ENCODE results near the gene UBA7. TPM values are rescaled to one million over a fixed set of nuclear protein-coding genes. Genes with fewer than 3 reads are reported as not detected.

The UBA7 gene
- total RNA-seq, 6 donors from 2014 or later = 58.8 to 330 (median 118) TPM

DNA sequence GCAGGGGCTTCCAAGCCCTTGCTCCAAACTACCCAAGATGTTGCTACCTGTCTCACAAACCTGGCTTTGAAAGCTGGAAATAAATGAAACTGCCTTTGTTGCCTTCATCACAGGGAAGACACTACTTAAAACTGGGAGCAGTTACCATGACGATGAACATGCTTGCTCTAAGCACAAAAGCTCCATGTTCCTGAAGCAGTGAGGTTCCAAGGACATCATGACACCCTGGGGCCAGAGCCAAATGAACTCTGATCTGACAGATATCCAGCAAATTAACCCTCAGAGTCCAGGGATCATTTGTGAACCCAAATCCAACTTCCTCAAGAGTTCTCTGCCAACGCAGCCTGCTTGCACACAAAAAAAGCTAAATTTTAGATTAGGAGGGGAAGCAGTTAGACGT is 31.9 kb upstream of the UBA7 start:
- no peaks in the 10 kb centered on the region for H3K4me1 ChIP-seq
- no peak overlapping the region for H3K27ac ChIP-seq

DNA sequence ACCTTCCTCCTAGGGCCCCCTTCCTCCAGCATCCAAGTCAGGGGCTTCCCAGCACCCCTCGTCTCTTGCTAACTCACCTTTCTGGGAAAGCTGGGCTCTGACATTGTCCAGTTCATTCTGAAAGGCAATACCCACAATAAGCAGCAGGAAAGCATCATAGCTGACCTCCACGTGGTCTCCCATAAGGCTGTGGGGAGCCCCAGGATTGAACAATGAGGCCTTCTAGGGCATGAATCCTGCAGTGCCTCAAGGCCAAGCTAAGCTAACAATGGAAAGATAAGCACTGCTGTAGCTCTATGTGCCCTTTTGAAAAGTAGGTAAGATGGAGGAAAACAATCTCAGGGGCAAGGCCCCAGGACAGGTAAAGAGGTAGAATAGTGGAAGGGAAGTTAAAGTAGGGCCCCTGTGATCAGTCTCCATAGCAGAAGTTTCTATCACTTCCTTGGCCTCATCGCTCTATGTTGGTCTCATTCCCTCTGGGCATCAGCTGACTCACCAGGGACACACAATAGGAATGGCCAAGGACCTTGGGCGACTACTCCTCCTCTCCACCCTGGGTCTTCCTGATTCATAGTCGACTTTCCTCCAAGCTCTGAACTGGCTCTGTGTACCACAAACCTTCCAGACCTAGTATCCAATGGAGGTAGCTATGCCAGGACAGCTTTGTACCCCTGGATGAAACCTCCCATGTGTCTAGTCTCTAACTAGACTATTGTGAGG is 30.9 kb upstream of the UBA7 start:
- DNase-seq = no peak
- 84 to 94% methylated on average over 5 of the region's 5 CpGs for WGBS, 2 donors
- no peak overlapping the region for H3K27ac ChIP-seq
- no peaks in the 10 kb centered on the region for H3K36me3 ChIP-seq
- peaks cover 0 to 6% (median under 1%) of the 10 kb centered on the region in 4 donors for H3K4me1 ChIP-seq
- TF ChIP-seq, protein P1, sequence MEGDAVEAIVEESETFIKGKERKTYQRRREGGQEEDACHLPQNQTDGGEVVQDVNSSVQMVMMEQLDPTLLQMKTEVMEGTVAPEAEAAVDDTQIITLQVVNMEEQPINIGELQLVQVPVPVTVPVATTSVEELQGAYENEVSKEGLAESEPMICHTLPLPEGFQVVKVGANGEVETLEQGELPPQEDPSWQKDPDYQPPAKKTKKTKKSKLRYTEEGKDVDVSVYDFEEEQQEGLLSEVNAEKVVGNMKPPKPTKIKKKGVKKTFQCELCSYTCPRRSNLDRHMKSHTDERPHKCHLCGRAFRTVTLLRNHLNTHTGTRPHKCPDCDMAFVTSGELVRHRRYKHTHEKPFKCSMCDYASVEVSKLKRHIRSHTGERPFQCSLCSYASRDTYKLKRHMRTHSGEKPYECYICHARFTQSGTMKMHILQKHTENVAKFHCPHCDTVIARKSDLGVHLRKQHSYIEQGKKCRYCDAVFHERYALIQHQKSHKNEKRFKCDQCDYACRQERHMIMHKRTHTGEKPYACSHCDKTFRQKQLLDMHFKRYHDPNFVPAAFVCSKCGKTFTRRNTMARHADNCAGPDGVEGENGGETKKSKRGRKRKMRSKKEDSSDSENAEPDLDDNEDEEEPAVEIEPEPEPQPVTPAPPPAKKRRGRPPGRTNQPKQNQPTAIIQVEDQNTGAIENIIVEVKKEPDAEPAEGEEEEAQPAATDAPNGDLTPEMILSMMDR (IDR thresholded peaks at IDR 0.05) = no peak
- TF ChIP-seq POLR2A (IDR thresholded peaks at IDR 0.05) (no peak), EP300 (IDR thresholded peaks at IDR 0.05) (no peak), POLR2AphosphoS5 (IDR thresholded peaks at IDR 0.05) (no peak)
- ATAC-seq (ENCODE audit: low FRiP score in 2 of 2) = no peak
- no peaks in the 10 kb centered on the region for H3K27me3 ChIP-seq
- H3K9me3 ChIP-seq = no peaks in the 10 kb centered on the region
- H3K4me3 ChIP-seq = no peak overlapping the region

More for the DNA sequence above, 31.9 kb upstream of the UBA7 start:
- ATAC-seq (ENCODE audit: low FRiP score in 2 of 2) (no peak), DNase-seq (no peak)
- H3K9me3 ChIP-seq = no peaks in the 10 kb centered on the region
- TF ChIP-seq, protein P1 (IDR thresholded peaks at IDR 0.05) = no peak
- TF ChIP-seq POLR2A (IDR thresholded peaks at IDR 0.05) (no peak), POLR2AphosphoS5 (IDR thresholded peaks at IDR 0.05) (no peak), EP300 (IDR thresholded peaks at IDR 0.05) (no peak)
- 92 to 93% methylated on average over 3 of the region's 3 CpGs for WGBS, 2 donors
- no peaks in the 10 kb centered on the region for H3K27me3 ChIP-seq
- no peak overlapping the region for H3K4me3 ChIP-seq
- H3K36me3 ChIP-seq = no peaks in the 10 kb centered on the region

DNA sequence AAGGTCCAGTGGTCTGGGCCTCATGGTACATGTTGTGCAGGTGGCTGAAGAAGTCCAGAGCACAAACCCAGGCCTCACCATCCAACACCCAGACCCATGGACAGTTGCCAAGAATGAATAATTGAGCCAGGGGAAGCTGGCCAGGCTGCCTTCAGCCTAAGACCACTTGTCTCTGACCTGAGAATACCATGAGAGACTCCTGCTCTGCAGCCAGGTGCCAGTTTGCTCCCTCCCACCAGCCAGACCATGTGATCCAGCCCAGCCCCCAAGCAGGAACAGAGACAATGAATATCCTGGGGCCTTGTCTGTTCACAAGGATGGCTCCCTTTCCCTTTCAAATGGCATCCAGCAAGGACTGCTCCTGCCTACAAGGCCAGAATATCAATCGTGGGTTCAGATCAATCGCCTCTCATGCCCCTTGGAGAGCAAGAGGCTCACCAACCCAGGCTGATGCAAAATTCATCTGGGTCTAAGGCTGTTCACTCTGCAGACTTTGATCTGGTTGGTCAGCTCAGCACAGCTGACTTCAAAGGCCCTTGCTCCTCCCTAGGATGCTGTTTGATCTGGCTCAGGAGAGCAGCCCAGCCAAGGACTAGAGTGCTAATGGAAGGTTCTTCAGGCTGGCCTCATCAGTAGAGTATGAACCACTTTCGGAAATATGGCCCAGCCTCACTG is 29.2 kb upstream of the UBA7 start:
- TF ChIP-seq, protein P1 (IDR thresholded peaks at IDR 0.05) = no peak
- no peak for TF ChIP-seq POLR2A (IDR thresholded peaks at IDR 0.05)
- no peaks in the 10 kb centered on the region for H3K27me3 ChIP-seq
- peaks cover 6 to 13% (median 8%) of the 10 kb centered on the region in 4 donors for H3K4me1 ChIP-seq
- 90 to 98% methylated on average over 2 to 3 of the region's 3 CpGs for WGBS, 2 donors
- no peak for ATAC-seq (ENCODE audit: low FRiP score in 2 of 2)
- no peak overlapping the region for H3K4me3 ChIP-seq
- no peak for DNase-seq
- H3K9me3 ChIP-seq = no peaks in the 10 kb centered on the region
- no peaks in the 10 kb centered on the region for H3K36me3 ChIP-seq
- no peak overlapping the region for H3K27ac ChIP-seq

DNA sequence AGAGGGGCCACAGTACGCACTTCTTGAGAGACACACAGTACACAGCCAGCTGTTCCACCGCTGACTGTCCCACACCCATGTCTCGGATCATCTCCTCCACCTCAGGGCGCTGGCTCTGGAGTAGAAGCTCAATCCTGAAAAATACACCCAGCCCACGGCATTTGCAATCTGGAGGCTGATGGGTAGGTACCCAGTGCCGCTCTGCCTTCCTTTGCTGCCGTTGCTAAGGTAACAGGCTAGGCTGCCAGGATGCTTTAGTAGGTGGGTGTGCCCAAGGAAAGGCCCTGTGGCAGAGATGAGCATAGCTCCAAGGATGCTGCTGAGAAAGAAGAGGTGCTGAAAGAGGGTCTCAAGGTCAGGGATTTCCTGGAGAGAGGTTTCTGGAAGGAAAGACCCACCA is 28.1 kb upstream of the UBA7 start:
- no peak for TF ChIP-seq POLR2A (IDR thresholded peaks at IDR 0.05)
- no peak for TF ChIP-seq POLR2AphosphoS5 (IDR thresholded peaks at IDR 0.05)
- no peak for TF ChIP-seq EP300 (IDR thresholded peaks at IDR 0.05)
- TF ChIP-seq, protein P1 (IDR thresholded peaks at IDR 0.05) = no peak
- Histone ChIP-seq H3K27ac (no peak overlapping the region), H3K27me3 (no peaks in the 10 kb centered on the region), H3K9me3 (no peaks in the 10 kb centered on the region), H3K36me3 (no peaks in the 10 kb centered on the region), H3K4me3 (no peak overlapping the region), H3K4me1 (peaks cover 6 to 13% (median 8%) of the 10 kb centered on the region in 4 donors)
- ATAC-seq (ENCODE audit: low FRiP score in 2 of 2) = no peak
- no peak for DNase-seq
- 93 to 97% methylated on average over 7 of the region's 7 CpGs for WGBS, 2 donors

Measured in upper lobe of left lung (tissue), 6 donors.